ENCODE data around the gene FNIP1.

DNA sequence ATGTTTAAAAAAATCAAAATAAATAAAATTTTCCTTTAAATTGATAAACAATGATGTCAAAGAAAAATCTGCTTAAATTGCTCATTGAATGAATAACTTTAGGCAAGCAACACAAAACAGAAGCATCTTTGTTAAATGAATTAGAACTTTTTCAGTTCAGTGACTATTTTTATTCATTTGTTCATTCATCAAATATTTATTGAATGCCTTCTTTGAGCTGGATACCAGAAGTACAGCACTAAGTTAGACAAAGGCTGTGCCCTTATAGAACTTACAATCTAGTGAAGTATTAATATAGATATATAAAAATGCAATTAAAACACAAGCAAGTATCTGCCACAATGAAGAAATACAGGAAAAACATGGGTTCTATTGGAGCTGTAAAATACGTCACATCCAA is 10.8 kb downstream of the FNIP1 start:
- no peak for TF ChIP-seq EZH2 (IDR thresholded peaks at IDR 0.05; ENCODE audit: insufficient read depth, poor library complexity, severe bottlenecking)
- no peak for TF ChIP-seq EZH2phosphoT487 (IDR thresholded peaks at IDR 0.05; ENCODE audit: insufficient read depth, low read depth)

All from GM23248 (cell line).